GM23338 (cell line): ENCODE measurements around the gene MVP. TPM values are rescaled to one million over a fixed set of nuclear protein-coding genes. Genes with fewer than 3 reads are reported as not detected.

ENCODE experiments used
- ATAC-seq: fragments of 200-7000 bp; cut with Tn5 transposase; 3 replicates; pipeline ENCODE4 v1.9.1; 2020
- DNase-seq: peaks from one replicate; pipeline ENCODE4 v3.0.0-alpha.2; 2015; ENCODE audit warnings: low spot score
- H2AFZ ChIP-seq: fragments of 200-600 bp; sonication (generic); 2 replicates; pipeline ENCODE4 v1.8.0; 2016; ENCODE audit warnings: antibody characterized with exemption, mild to moderate bottlenecking, moderate library complexity
- H3F3A ChIP-seq: fragments of 200-600 bp; sonication (generic); replicated peaks from 2 replicates; pipeline ENCODE4 v1.8.0; 2017; ENCODE audit warnings: antibody characterized with exemption, mixed run types, low read depth
- H3K27ac ChIP-seq: fragments of 200-600 bp; sonication (generic); 2 replicates; pipeline ENCODE4 v1.6.1; 2016; ENCODE audit warnings: low read depth
- H3K27me3 ChIP-seq: fragments of 200-600 bp; sonication (generic); 2 replicates; pipeline ENCODE4 v1.8.0; 2016; ENCODE audit warnings: mild to moderate bottlenecking, mixed run types, moderate library complexity; ENCODE audit not compliant: insufficient read depth
- H3K36me3 ChIP-seq: fragments of 200-600 bp; sonication (generic); 2 replicates; pipeline ENCODE4 v1.8.0; 2016; ENCODE audit warnings: mild to moderate bottlenecking; ENCODE audit not compliant: insufficient read depth
- H3K4me1 ChIP-seq: fragments of 200-600 bp; sonication (generic); 2 replicates; pipeline ENCODE4 v1.8.0; 2016; ENCODE audit warnings: mild to moderate bottlenecking, moderate library complexity; ENCODE audit not compliant: insufficient read depth
- H3K4me2 ChIP-seq: fragments of 200-600 bp; sonication (generic); 2 replicates; pipeline ENCODE4 v1.7.1; 2017; ENCODE audit warnings: mixed run types
- H3K4me3 ChIP-seq: fragments of 200-600 bp; sonication (generic); 2 replicates; pipeline ENCODE4 v1.6.1; 2016; ENCODE audit warnings: mixed run types
- H3K79me2 ChIP-seq: fragments of 200-600 bp; sonication (generic); replicated peaks from 2 replicates; pipeline ENCODE4 v1.8.0; 2017; ENCODE audit warnings: mild to moderate bottlenecking; ENCODE audit not compliant: insufficient read depth
- H3K9me2 ChIP-seq: fragments of 200-600 bp; sonication (generic); 2 replicates; pipeline ENCODE4 v1.8.0; 2017; ENCODE audit not compliant: insufficient read depth
- H4K20me1 ChIP-seq: fragments of 200-600 bp; sonication (generic); replicated peaks from 2 replicates; pipeline ENCODE4 v1.8.0; 2017; ENCODE audit warnings: mild to moderate bottlenecking; ENCODE audit not compliant: insufficient read depth
- H3K27ac Mint-ChIP-seq: 2 replicates; pipeline ENCODE4 v1.8.0; 2020; ENCODE audit warnings: inconsistent platforms, mild to moderate bottlenecking, moderate library complexity, mixed read lengths
- H3K27me3 Mint-ChIP-seq: 3 replicates; pipeline ENCODE4 v1.8.0; 2022; ENCODE audit warnings: low read depth, mild to moderate bottlenecking, moderate library complexity, mixed read lengths, inconsistent platforms; ENCODE audit not compliant: insufficient read depth, poor library complexity
- H3K36me3 Mint-ChIP-seq: 3 replicates; pipeline ENCODE4 v1.8.0; 2021; ENCODE audit warnings: low read depth, mild to moderate bottlenecking, inconsistent platforms, moderate library complexity, mixed read lengths
- H3K4me1 Mint-ChIP-seq: 3 replicates; pipeline ENCODE4 v1.8.0; 2020; ENCODE audit warnings: mild to moderate bottlenecking, inconsistent platforms, mixed read lengths
- H3K4me3 Mint-ChIP-seq: 3 replicates; pipeline ENCODE4 v1.8.0; 2021; ENCODE audit warnings: moderate library complexity, mild to moderate bottlenecking, inconsistent platforms, mixed read lengths
- H3K9me3 Mint-ChIP-seq: 3 replicates; pipeline ENCODE4 v1.8.0; 2020; ENCODE audit warnings: moderate library complexity, mild to moderate bottlenecking, inconsistent platforms, mixed read lengths
- CREB1 ChIP-seq: fragments of 250-450 bp; sonication (Bioruptor Pico); IDR thresholded peaks from 2 replicates; pipeline ENCODE4 v1.5.0; 2020; ENCODE audit warnings: low read depth, mild to moderate bottlenecking, moderate library complexity
- EZH2 ChIP-seq: fragments of 200-600 bp; sonication (generic); IDR thresholded peaks from one replicate; pipeline ENCODE4 v1.8.0; 2017; ENCODE audit warnings: antibody characterized with exemption, mild to moderate bottlenecking, low read depth; ENCODE audit not compliant: unreplicated experiment
- EZH2phosphoT487 ChIP-seq: fragments of 200-600 bp; sonication (generic); IDR thresholded peaks from one replicate; pipeline ENCODE4 v1.8.1; 2018; ENCODE audit warnings: antibody characterized with exemption; ENCODE audit not compliant: unreplicated experiment
- JUNB ChIP-seq: IDR thresholded peaks from one replicate; pipeline ENCODE4 v1.6.1; 2016; ENCODE audit warnings: antibody characterized with exemption; ENCODE audit not compliant: unreplicated experiment
- STAT1 ChIP-seq: IDR thresholded peaks from one replicate; pipeline ENCODE4 v1.6.1; 2016; ENCODE audit warnings: antibody characterized with exemption; ENCODE audit not compliant: unreplicated experiment
- ZNF114 ChIP-seq: fragments of 250-450 bp; sonication (Bioruptor Pico); IDR thresholded peaks from 2 replicates; pipeline ENCODE4 v1.5.0; 2020; ENCODE audit warnings: mild to moderate bottlenecking, moderate library complexity
- polyA plus RNA-seq: library from polyadenylated mRNA; unstranded; fragments of >200 nt; fragmentation: Nextera tagmentation; extraction: Ambion mirVana; gene quantifications from 2 replicates; pipeline ENCODE4 v1.2.1, GENCODE V29; 2016
- total RNA-seq: library from RNA; depleted of rRNA; stranded (reverse); fragments of >200 nt; shearing (Covaris generic); gene quantifications from 2 replicates; pipeline ENCODE4 v1.2.3, GENCODE V29; 2014
- TF ChIP-seq, protein P1 (sequence below): IDR thresholded peaks from one replicate; pipeline ENCODE4 v1.6.1; 2018; ENCODE audit warnings: antibody characterized with exemption; ENCODE audit not compliant: unreplicated experiment
- TF ChIP-seq, protein P2 (sequence below), 2 experiments: fragments of 200-600 bp in 1 of 2; sonication (generic) in 1 of 2; conservative IDR thresholded peaks; 2 replicates each; pipeline versions ENCODE4 v1.5.1 to v1.6.1; 2016 to 2017; ENCODE audit warnings: antibody characterized with exemption in 2 of 2, low read depth in 2 of 2, mild to moderate bottlenecking in 2 of 2, moderate library complexity in 1 of 2
- TF ChIP-seq, protein P3 (sequence below): IDR thresholded peaks from 2 replicates; pipeline ENCODE4 v1.6.1; 2016; ENCODE audit warnings: antibody characterized with exemption

The MVP gene
- total and polyA plus RNA-seq, 2 experiments from 2014 or later = 1.4 to 3.7 TPM

DNA sequence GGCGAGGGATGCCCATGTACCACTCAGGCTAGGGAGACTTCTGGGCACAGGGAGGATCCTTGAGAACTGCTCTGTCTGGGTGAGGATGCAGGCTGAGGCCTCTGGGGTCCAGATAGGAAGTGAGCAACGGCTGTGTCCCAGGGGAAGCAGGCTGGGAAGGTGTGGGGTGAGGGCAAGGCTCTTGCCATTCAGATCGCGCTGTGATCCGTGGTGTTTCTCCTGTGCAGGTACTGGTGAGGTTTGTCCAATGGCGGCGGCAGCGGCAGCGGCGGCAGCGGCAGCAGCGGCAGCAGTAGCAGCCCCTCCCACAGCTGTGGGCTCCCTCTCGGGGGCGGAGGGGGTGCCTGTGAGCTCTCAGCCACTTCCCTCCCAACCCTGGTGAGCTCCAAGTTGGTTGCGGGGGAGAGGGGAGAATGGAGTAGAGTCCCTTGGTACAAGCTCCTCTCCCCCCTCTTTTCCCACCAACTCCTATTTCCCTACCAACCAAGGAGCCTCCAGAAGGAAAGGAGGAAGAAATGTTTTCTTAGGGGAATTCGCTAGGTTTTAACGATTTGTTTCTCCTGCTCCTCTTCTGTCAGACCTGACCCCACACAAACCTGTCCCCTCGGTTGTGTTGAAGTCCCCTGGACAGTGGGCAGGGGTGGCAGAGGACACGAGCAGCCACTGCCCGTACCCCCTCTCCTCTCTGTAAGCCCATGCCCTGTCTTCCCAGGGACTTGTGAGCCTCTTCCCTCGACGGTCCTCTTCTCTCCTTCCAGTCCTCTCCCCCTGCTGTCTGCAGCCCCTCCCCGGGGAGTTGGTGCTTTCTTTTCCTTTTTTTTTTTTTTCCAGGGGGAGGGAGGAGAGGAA lies 10.2 kb upstream of the MVP start:
- peak overlapping the region; percentile 75 for H3K27ac Mint-ChIP-seq
- peaks cover 3% of the 10 kb centered on the region for H3K9me3 Mint-ChIP-seq
- H3K4me3 ChIP-seq = peak overlapping the region; percentile 100; the same call in 1 of the 2 replicates
- no peaks in the 10 kb centered on the region for H3K9me2 ChIP-seq
- peaks cover 33% of the 10 kb centered on the region for H3K36me3 Mint-ChIP-seq
- peaks cover 54% of the 10 kb centered on the region for H3K4me1 Mint-ChIP-seq
- H3K36me3 ChIP-seq = peaks cover 9% of the 10 kb centered on the region; the same call in 1 of the 2 replicates
- H3F3A ChIP-seq = peaks cover 33% of the 10 kb centered on the region
- H2AFZ ChIP-seq = no peak overlapping the region
- peak overlapping the region; percentile 88 for H3K27ac ChIP-seq
- no peaks in the 10 kb centered on the region for H3K27me3 ChIP-seq
- H3K79me2 ChIP-seq = peaks cover 28% of the 10 kb centered on the region
- peaks cover 55% of the 10 kb centered on the region for H3K4me1 ChIP-seq
- peak overlapping the region; percentile 97 for H3K4me2 ChIP-seq
- peak; percentile 35 for DNase-seq
- H3K4me3 Mint-ChIP-seq = peak overlapping the region; percentile 86
- no peak for ATAC-seq
- H3K27me3 Mint-ChIP-seq = peaks cover 45% of the 10 kb centered on the region
- TF ChIP-seq, protein P1, sequence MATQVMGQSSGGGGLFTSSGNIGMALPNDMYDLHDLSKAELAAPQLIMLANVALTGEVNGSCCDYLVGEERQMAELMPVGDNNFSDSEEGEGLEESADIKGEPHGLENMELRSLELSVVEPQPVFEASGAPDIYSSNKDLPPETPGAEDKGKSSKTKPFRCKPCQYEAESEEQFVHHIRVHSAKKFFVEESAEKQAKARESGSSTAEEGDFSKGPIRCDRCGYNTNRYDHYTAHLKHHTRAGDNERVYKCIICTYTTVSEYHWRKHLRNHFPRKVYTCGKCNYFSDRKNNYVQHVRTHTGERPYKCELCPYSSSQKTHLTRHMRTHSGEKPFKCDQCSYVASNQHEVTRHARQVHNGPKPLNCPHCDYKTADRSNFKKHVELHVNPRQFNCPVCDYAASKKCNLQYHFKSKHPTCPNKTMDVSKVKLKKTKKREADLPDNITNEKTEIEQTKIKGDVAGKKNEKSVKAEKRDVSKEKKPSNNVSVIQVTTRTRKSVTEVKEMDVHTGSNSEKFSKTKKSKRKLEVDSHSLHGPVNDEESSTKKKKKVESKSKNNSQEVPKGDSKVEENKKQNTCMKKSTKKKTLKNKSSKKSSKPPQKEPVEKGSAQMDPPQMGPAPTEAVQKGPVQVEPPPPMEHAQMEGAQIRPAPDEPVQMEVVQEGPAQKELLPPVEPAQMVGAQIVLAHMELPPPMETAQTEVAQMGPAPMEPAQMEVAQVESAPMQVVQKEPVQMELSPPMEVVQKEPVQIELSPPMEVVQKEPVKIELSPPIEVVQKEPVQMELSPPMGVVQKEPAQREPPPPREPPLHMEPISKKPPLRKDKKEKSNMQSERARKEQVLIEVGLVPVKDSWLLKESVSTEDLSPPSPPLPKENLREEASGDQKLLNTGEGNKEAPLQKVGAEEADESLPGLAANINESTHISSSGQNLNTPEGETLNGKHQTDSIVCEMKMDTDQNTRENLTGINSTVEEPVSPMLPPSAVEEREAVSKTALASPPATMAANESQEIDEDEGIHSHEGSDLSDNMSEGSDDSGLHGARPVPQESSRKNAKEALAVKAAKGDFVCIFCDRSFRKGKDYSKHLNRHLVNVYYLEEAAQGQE = no peak
- TF ChIP-seq EZH2 = no peak
- TF ChIP-seq JUNB = no peak
- TF ChIP-seq ZNF114 (CRISPR knock-in tag) = no peak
- TF ChIP-seq EZH2phosphoT487 = no peak
- no peak for TF ChIP-seq STAT1
- H4K20me1 ChIP-seq = peaks cover 13% of the 10 kb centered on the region; the same call in 1 of the 2 replicates

DNA sequence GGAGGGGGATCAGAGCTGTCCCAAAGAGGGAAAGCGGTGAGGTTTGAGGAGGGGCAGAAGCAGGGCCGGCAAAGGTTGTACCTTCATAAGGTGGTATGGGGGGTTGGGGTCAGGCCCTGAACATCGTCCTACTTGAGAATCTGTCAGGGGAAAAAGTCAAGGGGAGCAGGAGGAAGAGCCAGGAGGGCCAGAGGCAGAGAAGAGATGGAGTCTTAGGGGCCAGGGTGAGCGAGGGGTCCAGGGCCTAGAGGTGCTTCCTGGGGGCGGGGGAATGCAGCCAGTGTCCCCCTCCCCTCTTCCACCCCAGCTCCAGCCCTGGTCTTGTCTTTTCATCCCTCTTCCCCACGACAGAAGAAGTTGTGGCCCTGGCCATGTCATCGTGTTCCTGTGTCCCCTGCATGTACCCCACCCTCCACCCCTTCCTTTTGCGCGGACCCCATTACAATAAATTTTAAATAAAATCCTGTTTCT lies 9.5 kb upstream of the MVP start:
- peaks cover 28% of the 10 kb centered on the region for H3K79me2 ChIP-seq
- peak overlapping the region; percentile 88 for H3K27ac ChIP-seq
- peaks cover 46% of the 10 kb centered on the region for H3K27me3 Mint-ChIP-seq
- peak; percentile 47 for DNase-seq
- H3K27ac Mint-ChIP-seq = peak overlapping the region; percentile 75
- no peak overlapping the region for H2AFZ ChIP-seq
- peaks cover 9% of the 10 kb centered on the region; the same call in 1 of the 2 replicates for H3K36me3 ChIP-seq
- H3K9me3 Mint-ChIP-seq = peaks cover 4% of the 10 kb centered on the region
- ATAC-seq = no peak
- peaks cover 33% of the 10 kb centered on the region for H3F3A ChIP-seq
- peak overlapping the region; percentile 97 for H3K4me2 ChIP-seq
- TF ChIP-seq, protein P1 = no peak
- TF ChIP-seq EZH2phosphoT487 (no peak), EZH2 (no peak), CREB1 (no peak)
- TF ChIP-seq, protein P2, sequence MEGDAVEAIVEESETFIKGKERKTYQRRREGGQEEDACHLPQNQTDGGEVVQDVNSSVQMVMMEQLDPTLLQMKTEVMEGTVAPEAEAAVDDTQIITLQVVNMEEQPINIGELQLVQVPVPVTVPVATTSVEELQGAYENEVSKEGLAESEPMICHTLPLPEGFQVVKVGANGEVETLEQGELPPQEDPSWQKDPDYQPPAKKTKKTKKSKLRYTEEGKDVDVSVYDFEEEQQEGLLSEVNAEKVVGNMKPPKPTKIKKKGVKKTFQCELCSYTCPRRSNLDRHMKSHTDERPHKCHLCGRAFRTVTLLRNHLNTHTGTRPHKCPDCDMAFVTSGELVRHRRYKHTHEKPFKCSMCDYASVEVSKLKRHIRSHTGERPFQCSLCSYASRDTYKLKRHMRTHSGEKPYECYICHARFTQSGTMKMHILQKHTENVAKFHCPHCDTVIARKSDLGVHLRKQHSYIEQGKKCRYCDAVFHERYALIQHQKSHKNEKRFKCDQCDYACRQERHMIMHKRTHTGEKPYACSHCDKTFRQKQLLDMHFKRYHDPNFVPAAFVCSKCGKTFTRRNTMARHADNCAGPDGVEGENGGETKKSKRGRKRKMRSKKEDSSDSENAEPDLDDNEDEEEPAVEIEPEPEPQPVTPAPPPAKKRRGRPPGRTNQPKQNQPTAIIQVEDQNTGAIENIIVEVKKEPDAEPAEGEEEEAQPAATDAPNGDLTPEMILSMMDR (conservative IDR thresholded peaks at IDR 0.05; ENCODE audit: low read depth in 2 of 2) = no peak
- TF ChIP-seq, protein P3, sequence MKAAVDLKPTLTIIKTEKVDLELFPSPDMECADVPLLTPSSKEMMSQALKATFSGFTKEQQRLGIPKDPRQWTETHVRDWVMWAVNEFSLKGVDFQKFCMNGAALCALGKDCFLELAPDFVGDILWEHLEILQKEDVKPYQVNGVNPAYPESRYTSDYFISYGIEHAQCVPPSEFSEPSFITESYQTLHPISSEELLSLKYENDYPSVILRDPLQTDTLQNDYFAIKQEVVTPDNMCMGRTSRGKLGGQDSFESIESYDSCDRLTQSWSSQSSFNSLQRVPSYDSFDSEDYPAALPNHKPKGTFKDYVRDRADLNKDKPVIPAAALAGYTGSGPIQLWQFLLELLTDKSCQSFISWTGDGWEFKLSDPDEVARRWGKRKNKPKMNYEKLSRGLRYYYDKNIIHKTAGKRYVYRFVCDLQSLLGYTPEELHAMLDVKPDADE = no peak
- H4K20me1 ChIP-seq = peaks cover 13% of the 10 kb centered on the region; the same call in 1 of the 2 replicates
- peak overlapping the region; percentile 86 for H3K4me3 Mint-ChIP-seq
- peaks cover 53% of the 10 kb centered on the region for H3K4me1 Mint-ChIP-seq
- H3K4me1 ChIP-seq = peaks cover 57% of the 10 kb centered on the region
- no peaks in the 10 kb centered on the region for H3K9me2 ChIP-seq
- H3K27me3 ChIP-seq = no peaks in the 10 kb centered on the region
- peak overlapping the region; percentile 100; the same call in 1 of the 2 replicates for H3K4me3 ChIP-seq
- H3K36me3 Mint-ChIP-seq = peaks cover 31% of the 10 kb centered on the region
